ENCODE data around the gene NQO2. TPM values are rescaled to one million over a fixed set of nuclear protein-coding genes. Genes with fewer than 3 reads are reported as not detected.

The NQO2 gene
- total RNA-seq, 1 experiment from 2014 or later = 82.9 TPM

- no peak for DNase-seq (ENCODE audit: low read depth, low spot score)
- BruUV-seq (replicated peaks) = no TSS peak
- TF ChIP-seq, protein P1, sequence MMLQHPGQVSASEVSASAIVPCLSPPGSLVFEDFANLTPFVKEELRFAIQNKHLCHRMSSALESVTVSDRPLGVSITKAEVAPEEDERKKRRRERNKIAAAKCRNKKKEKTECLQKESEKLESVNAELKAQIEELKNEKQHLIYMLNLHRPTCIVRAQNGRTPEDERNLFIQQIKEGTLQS (IDR thresholded peaks at IDR 0.05) = no peak
- TF ChIP-seq SP1 (IDR thresholded peaks at IDR 0.05; ENCODE audit: low read depth) = no peak
- TF ChIP-seq POLR2AphosphoS5 (IDR thresholded peaks at IDR 0.05; ENCODE audit: low read depth, low read length) = no peak
- TF ChIP-seq EZH2phosphoT487 (IDR thresholded peaks at IDR 0.05; ENCODE audit: borderline replicate concordance) = no peak
- no peak for TF ChIP-seq TCF7L2 (IDR thresholded peaks at IDR 0.05; ENCODE audit: borderline replicate concordance, extremely low read depth, insufficient read depth, insufficient read length)
- no peak for TF ChIP-seq FOSL1 (IDR thresholded peaks at IDR 0.05; ENCODE audit: low read depth)
- TF ChIP-seq ZNF274 (IDR thresholded peaks at IDR 0.05; ENCODE audit: low read depth, low read length) = no peak
- no peak for TF ChIP-seq MAX (IDR thresholded peaks at IDR 0.05)
- TF ChIP-seq RAD21 (IDR thresholded peaks at IDR 0.05; ENCODE audit: low read depth) = no peak
- TF ChIP-seq YY1 (IDR thresholded peaks at IDR 0.05; ENCODE audit: extremely low read depth, insufficient replicate concordance, low read depth, low read length) = no peak
- TF ChIP-seq EGR1 (IDR thresholded peaks at IDR 0.05; ENCODE audit: low read depth) = no peak
- no peak for TF ChIP-seq SRF (IDR thresholded peaks at IDR 0.05; ENCODE audit: low read depth)
- TF ChIP-seq ZBTB33 (IDR thresholded peaks at IDR 0.05; ENCODE audit: extremely low read depth, insufficient replicate concordance, low read length) = no peak
- H3K4me3 ChIP-seq (replicated peaks in 1 of 2; ENCODE audit: low read depth in 1 of 2, low read length in 2 of 2) = no peak overlapping the region
- H3K36me3 ChIP-seq (ENCODE audit: control insufficient read depth in 1 of 2, insufficient read depth in 2 of 2, low read length in 2 of 2) = 0 out of 4 replicates have a peak, but pooled peaks cover 0 to under 1% of the 10 kb centered on the region in 2 experiments
- RAD21 ChIA-PET (ENCODE audit: low non-redundant PET in 1 of 2, low total read pairs in 2 of 2, uncharacterized antibody in 2 of 2, unreplicated experiment in 2 of 2) = no interaction called here
- H3K9me2 ChIP-seq (ENCODE audit: insufficient read depth) = no peaks in the 10 kb centered on the region
- H3K27ac ChIP-seq (ENCODE audit: low read depth, low read length) = no peak overlapping the region
- H4K20me1 ChIP-seq (ENCODE audit: insufficient read depth) = no peaks in the 10 kb centered on the region
- no peak overlapping the region for H3K4me2 ChIP-seq (ENCODE audit: low read length)
- intact Hi-C loops (cut with micrococcal nuclease) = no loop called here
- H3K27me3 ChIP-seq (ENCODE audit: insufficient read depth, low read length) = no peaks in the 10 kb centered on the region
- H3K79me2 ChIP-seq (ENCODE audit: insufficient read depth, low read length) = peaks cover 30% of the 10 kb centered on the region
- no peak overlapping the region for H3K9ac ChIP-seq (ENCODE audit: low read length)
- POLR2A ChIA-PET = no interaction called here
- no peak overlapping the region for H2AFZ ChIP-seq (ENCODE audit: low read depth, low read length, poor library complexity, severe bottlenecking)
- ATAC-seq = no peak
- CTCF ChIA-PET = interaction anchor here (1.0 to 1.7 kb wide), 3 partner anchors 11 to 172 kb away, joined by 3 to 12 read pairs (median 3); no protein-coding TSS in a partner anchor
- peaks cover 4 to 32% of the 10 kb centered on the region in 2 experiments for H3K4me1 ChIP-seq (ENCODE audit: control insufficient read depth in 1 of 2, insufficient read depth in 2 of 2, low read length in 2 of 2)
- no peaks in the 10 kb centered on the region for H3K9me3 ChIP-seq (ENCODE audit: control insufficient read depth in 1 of 2, insufficient read depth in 1 of 2, low read depth in 1 of 2, low read length in 2 of 2)
Observed at GRCh38 chr6:2963756-2964155, 35.9 kb upstream of the NQO2 start.
